BLaER1 (cell line): ENCODE measurements around the gene PPP1R3F.

ENCODE experiments used
- H3K27ac ChIP-seq: shearing (Covaris generic); formaldehyde crosslinking; 2 replicates; pipeline ENCODE4 v1.8.1; 2022
- H3K27me3 ChIP-seq: shearing (Covaris generic); formaldehyde crosslinking; 2 replicates; pipeline ENCODE4 v1.8.1; 2022
- H3K36me3 ChIP-seq: shearing (Covaris generic); formaldehyde crosslinking; 2 replicates; pipeline ENCODE4 v1.8.1; 2022
- H3K4me1 ChIP-seq: shearing (Covaris generic); formaldehyde crosslinking; 2 replicates; pipeline ENCODE4 v1.8.1; 2022
- H3K4me2 ChIP-seq: shearing (Covaris generic); formaldehyde crosslinking; 2 replicates; pipeline ENCODE4 v1.8.1; 2022
- H3K4me3 ChIP-seq: shearing (Covaris generic); formaldehyde crosslinking; 2 replicates; pipeline ENCODE4 v1.8.1; 2022
- H3K9ac ChIP-seq: shearing (Covaris generic); formaldehyde crosslinking; 2 replicates; pipeline ENCODE4 v1.8.1; 2022
- H3K9me3 ChIP-seq: shearing (Covaris generic); formaldehyde crosslinking; 2 replicates; pipeline ENCODE4 v1.8.1; 2022
- H4K20me1 ChIP-seq: shearing (Covaris generic); formaldehyde crosslinking; 2 replicates; pipeline ENCODE4 v1.8.1; 2022
- Cebpa-rat ChIP-seq: shearing (Covaris generic); IDR thresholded peaks from 2 replicates; pipeline ENCODE4 v1.8.1; 2022

PPP1R3F gene

DNA sequence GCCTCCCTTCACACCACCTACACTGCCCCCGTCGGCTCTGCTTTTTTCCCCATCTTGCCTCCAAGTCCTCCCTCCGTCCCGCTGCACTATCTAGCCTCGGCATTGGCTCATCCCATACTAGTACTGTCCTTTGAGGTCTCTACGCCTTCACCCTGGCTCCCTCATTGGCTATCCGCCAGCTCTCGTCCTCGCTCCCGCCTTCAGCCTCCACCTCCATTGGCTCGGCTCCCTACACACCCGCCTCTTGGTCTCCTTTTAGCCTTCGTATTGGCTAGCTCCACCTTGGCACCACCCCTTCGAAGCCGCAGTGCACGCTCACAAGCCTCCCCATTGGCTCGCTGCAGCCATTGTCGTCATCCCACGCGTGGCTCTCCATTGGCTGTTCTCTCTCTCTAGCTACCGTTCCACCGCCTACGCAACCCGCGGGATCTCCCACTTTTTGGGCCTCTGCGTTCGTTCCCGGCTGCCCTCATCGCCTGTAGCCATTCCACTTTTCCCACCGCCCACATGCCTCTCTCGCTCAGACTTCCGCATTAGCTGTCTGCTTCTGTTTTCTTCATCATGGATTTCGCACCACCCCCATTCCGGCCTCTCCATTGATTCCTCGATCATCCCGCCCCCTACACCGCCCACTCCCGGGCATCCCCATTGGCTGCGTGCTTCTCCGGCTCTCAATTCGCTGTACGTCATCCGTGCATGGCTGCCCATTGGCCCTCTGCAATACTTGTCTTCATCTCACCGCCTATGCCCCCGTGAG lies 405 bp upstream of the PPP1R3F start:
- Histone ChIP-seq H3K4me1 (peaks cover 31% of the 10 kb centered on the region), H4K20me1 (peaks cover 22% of the 10 kb centered on the region), H3K9me3 (peaks cover 16% of the 10 kb centered on the region; the same call in 1 of the 2 replicates), H3K9ac (peak overlapping the region; percentile 86), H3K27me3 (peaks cover 54% of the 10 kb centered on the region), H3K4me2 (peak overlapping the region; percentile 76), H3K27ac (peak overlapping the region; percentile 93), H3K4me3 (peak overlapping the region; percentile 76), H3K36me3 (no peaks in the 10 kb centered on the region)
- TF ChIP-seq Cebpa-rat: no peak

GRCh38 chrX:49270249-49270921 lies 792 bp downstream of the PPP1R3F start:
- Histone ChIP-seq H3K9me3 (peaks cover 16% of the 10 kb centered on the region; the same call in 1 of the 2 replicates), H4K20me1 (peaks cover 34% of the 10 kb centered on the region), H3K4me1 (peaks cover 31% of the 10 kb centered on the region), H3K36me3 (no peaks in the 10 kb centered on the region), H3K4me2 (peak overlapping the region; percentile 80), H3K27ac (peak overlapping the region; percentile 93), H3K9ac (peak overlapping the region; percentile 86), H3K4me3 (peak overlapping the region; percentile 76), H3K27me3 (peaks cover 60% of the 10 kb centered on the region)
- TF ChIP-seq Cebpa-rat: no peak

- peaks cover 16% of the 10 kb centered on the region; the same call in 1 of the 2 replicates for H3K9me3 ChIP-seq
- no peak overlapping the region for H3K9ac ChIP-seq
- H4K20me1 ChIP-seq: peaks cover 43% of the 10 kb centered on the region
- H3K4me1 ChIP-seq: peaks cover 31% of the 10 kb centered on the region
- H3K4me3 ChIP-seq: no peak overlapping the region
- H3K27me3 ChIP-seq: peaks cover 61% of the 10 kb centered on the region
- no peaks in the 10 kb centered on the region for H3K36me3 ChIP-seq
- peak overlapping the region; percentile 80 for H3K4me2 ChIP-seq
- no peak for TF ChIP-seq Cebpa-rat
- H3K27ac ChIP-seq: no peak overlapping the region
Observed at GRCh38 chrX:49271341-49271740, 1.7 kb downstream of the PPP1R3F start.

DNA sequence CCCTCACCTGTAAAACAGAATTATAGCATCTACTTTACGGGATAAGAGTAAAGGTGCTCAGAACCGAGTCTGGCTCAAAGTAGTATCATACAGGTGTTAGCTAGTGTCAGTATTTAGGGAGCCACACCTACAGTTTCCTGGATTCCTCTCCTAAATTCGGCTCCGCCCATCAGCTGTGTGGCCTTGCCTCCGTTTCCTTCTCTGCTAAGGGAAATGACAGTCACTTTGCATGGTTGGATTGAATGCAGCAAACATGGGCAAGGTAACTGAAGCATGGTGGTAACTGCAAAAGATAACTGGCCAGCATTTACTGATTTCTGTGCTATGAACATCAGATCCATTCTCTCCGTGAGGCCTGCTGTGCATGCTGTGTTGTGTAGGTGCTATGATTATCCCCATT lies 2.8 kb downstream of the PPP1R3F start:
- no peak overlapping the region for H3K4me3 ChIP-seq
- H4K20me1 ChIP-seq: peaks cover 43% of the 10 kb centered on the region
- H3K4me1 ChIP-seq: peaks cover 31% of the 10 kb centered on the region
- no peak overlapping the region for H3K9ac ChIP-seq
- no peak overlapping the region for H3K27ac ChIP-seq
- H3K27me3 ChIP-seq: peaks cover 61% of the 10 kb centered on the region
- peak overlapping the region; percentile 80 for H3K4me2 ChIP-seq
- peaks cover 16% of the 10 kb centered on the region; the same call in 1 of the 2 replicates for H3K9me3 ChIP-seq
- TF ChIP-seq Cebpa-rat: no peak
- no peaks in the 10 kb centered on the region for H3K36me3 ChIP-seq

DNA sequence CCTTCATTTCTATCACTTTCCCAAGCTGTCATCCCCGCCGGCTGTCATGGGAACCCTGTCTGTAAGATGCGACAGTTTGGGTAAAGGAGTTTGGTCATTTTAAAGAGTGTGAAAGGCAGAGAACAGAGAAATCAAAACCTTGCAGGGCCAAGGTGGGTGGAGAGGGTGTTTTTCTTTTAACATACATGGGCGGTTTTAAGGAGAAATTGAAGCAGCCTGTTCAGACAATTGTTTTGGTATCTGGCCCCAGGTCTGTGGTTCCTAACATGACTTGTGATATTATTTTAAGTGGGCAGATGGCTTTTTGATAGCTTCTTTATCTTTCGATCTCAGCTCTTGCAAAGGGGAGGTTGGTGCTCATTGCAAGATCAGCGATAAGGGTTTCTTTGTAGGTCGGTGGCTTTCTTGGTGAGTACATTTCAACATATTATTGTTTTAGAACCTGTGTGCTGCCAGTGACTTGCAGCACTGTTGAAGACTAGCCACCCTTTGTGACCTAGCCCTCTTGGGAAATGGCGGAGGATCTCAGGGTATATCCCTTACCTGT lies 3.7 kb downstream of the PPP1R3F start:
- H3K36me3 ChIP-seq: no peaks in the 10 kb centered on the region
- H3K27me3 ChIP-seq: peaks cover 62% of the 10 kb centered on the region
- H3K9me3 ChIP-seq: peaks cover 16% of the 10 kb centered on the region; the same call in 1 of the 2 replicates
- TF ChIP-seq Cebpa-rat: no peak
- peaks cover 29% of the 10 kb centered on the region for H3K4me1 ChIP-seq
- no peak overlapping the region for H3K27ac ChIP-seq
- H3K4me2 ChIP-seq: no peak overlapping the region
- H4K20me1 ChIP-seq: peaks cover 49% of the 10 kb centered on the region
- no peak overlapping the region for H3K9ac ChIP-seq
- H3K4me3 ChIP-seq: no peak overlapping the region

DNA sequence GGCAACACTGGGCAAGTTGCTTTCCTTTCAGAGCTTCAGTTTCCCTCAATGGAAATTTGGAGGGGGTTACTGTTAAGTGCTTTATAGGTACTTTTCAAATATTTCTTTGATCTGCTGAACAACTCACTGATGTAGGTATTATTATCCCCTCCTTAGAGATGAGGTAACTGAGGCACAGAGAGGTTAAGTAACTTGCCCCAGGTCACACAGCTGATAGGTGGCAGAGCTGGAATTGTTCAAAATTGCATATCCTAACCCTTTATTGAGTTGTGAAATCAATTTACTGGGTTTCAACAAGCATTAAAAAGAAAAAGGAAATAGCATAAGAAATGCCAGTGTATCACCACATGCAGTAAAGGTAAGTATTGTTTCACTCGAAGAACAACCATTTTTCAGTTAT lies 6.6 kb downstream of the PPP1R3F start:
- no peak for TF ChIP-seq Cebpa-rat

DNA sequence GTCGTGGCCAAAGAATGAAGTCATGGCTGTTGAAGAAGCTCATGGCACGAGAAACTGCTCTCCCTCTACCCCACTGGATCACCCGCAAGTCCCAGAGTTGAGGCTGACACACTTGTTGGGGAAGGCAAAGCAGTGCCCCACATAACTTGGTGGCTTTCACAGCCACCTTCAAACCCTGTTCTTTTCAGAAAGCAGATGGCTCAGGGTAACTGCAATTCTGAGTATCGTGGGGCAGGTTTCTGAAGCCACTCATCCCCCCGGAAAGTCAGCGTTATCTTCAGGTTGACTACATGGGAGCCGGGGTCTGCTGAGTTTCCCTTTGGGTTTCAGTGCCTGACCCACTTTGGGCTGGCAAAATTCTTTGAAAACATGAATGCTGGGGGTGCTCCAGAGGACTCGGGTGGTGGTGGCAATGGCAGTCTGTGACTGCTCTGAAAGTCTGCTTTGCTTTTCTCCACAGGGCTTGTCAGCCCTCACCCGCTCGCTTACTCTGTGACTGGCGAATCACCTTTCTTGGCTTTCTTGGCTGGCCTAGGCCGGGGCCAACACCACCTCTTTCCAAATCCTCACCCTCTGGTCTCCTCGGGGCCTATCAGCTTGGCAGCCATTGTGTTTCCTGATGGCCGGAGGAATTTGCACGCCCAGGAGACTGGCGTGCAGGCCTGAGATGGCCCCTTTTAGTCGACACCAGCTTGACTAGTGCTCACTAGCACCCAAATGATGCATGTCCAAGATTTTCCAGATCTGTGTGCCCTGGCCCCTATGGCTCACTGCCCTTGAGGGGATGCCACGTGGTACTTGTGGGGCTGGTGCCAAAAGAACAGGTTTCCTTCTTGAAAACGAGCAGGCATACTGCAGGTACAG lies 7.3 kb downstream of the PPP1R3F start:
- H3K9ac ChIP-seq: no peak overlapping the region
- H4K20me1 ChIP-seq: peaks cover 55% of the 10 kb centered on the region
- H3K4me1 ChIP-seq: peaks cover 8% of the 10 kb centered on the region
- H3K4me3 ChIP-seq: no peak overlapping the region
- no peak overlapping the region for H3K4me2 ChIP-seq
- no peak overlapping the region for H3K27ac ChIP-seq
- no peaks in the 10 kb centered on the region for H3K9me3 ChIP-seq
- no peak for TF ChIP-seq Cebpa-rat
- peaks cover 93% of the 10 kb centered on the region for H3K27me3 ChIP-seq
- no peaks in the 10 kb centered on the region for H3K36me3 ChIP-seq

More for the DNA sequence above, 6.6 kb downstream of the PPP1R3F start:
- no peak overlapping the region for H3K4me3 ChIP-seq
- H3K36me3 ChIP-seq: no peaks in the 10 kb centered on the region
- peaks cover 15% of the 10 kb centered on the region for H3K4me1 ChIP-seq
- H3K4me2 ChIP-seq: no peak overlapping the region
- no peak overlapping the region for H3K27ac ChIP-seq
- no peaks in the 10 kb centered on the region for H3K9me3 ChIP-seq
- H3K27me3 ChIP-seq: peaks cover 87% of the 10 kb centered on the region
- H3K9ac ChIP-seq: no peak overlapping the region
- peaks cover 56% of the 10 kb centered on the region for H4K20me1 ChIP-seq

DNA sequence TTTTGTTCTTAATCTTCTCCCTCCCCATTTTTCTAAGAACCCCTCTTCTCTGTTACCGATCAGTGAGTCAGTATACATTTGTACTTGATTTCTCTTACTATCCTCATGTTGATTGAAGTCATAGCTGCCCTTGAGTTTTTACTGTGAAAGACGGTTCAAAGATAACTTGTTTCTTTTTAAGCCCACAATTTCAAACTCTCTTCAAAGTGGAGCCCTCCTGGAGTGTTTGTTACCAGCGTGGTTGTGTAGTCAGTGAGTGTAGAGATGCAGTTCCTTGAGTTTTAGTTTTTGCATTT lies 7.9 kb downstream of the PPP1R3F start:
- Histone ChIP-seq H3K4me3 (no peak overlapping the region), H3K4me2 (no peak overlapping the region), H3K27ac (no peak overlapping the region), H3K27me3 (peaks cover 93% of the 10 kb centered on the region), H4K20me1 (peaks cover 51% of the 10 kb centered on the region), H3K4me1 (peaks cover 2% of the 10 kb centered on the region), H3K9ac (no peak overlapping the region), H3K9me3 (no peaks in the 10 kb centered on the region), H3K36me3 (no peaks in the 10 kb centered on the region)
- no peak for TF ChIP-seq Cebpa-rat

- no peak overlapping the region for H3K4me3 ChIP-seq
- no peak for TF ChIP-seq Cebpa-rat
- no peak overlapping the region for H3K9ac ChIP-seq
- H3K9me3 ChIP-seq: no peaks in the 10 kb centered on the region
- H3K27ac ChIP-seq: no peak overlapping the region
- H3K4me1 ChIP-seq: no peaks in the 10 kb centered on the region
- H4K20me1 ChIP-seq: peaks cover 50% of the 10 kb centered on the region
- no peak overlapping the region for H3K4me2 ChIP-seq
- H3K27me3 ChIP-seq: peaks cover 95% of the 10 kb centered on the region
- no peaks in the 10 kb centered on the region for H3K36me3 ChIP-seq
Observed at GRCh38 chrX:49278081-49278480, 8.5 kb downstream of the PPP1R3F start.
